ENCODE measurements around the gene TAOK3.

Gene TAOK3

GRCh38 chr12:118391836-118392235 lies 19.1 kb upstream of the TAOK3 start:
- no peak overlapping the region for H3K4me3 ChIP-seq (ENCODE audit: low read depth, low read length)
- TF ChIP-seq CTCF (IDR thresholded peaks at IDR 0.05; ENCODE audit: low read depth, low read length) = no peak
- TF ChIP-seq POLR2A (IDR thresholded peaks at IDR 0.05; ENCODE audit: extremely low read depth, insufficient read length) = no peak
- no peak for TF ChIP-seq MYC (IDR thresholded peaks at IDR 0.05; ENCODE audit: low read depth, low read length)
- TF ChIP-seq MAX (IDR thresholded peaks at IDR 0.05; ENCODE audit: low read depth, low read length) = no peak
- no peak for DNase-seq (ENCODE audit: low read depth)

- H3K4me3 ChIP-seq (ENCODE audit: low read depth, low read length) = no peak overlapping the region
- TF ChIP-seq POLR2A (IDR thresholded peaks at IDR 0.05; ENCODE audit: extremely low read depth, insufficient read length) = no peak
- TF ChIP-seq MAX (IDR thresholded peaks at IDR 0.05; ENCODE audit: low read depth, low read length) = no peak
- no peak for TF ChIP-seq MYC (IDR thresholded peaks at IDR 0.05; ENCODE audit: low read depth, low read length)
- TF ChIP-seq CTCF (IDR thresholded peaks at IDR 0.05; ENCODE audit: low read depth, low read length) = no peak
- DNase-seq (ENCODE audit: low read depth) = no peak
These were observed 18.7 kb upstream of the TAOK3 start for GRCh38 chr12:118391424-118391823.

GRCh38 chr12:118377884-118378470 lies 5.3 kb upstream of the TAOK3 start:
- TF ChIP-seq MYC (IDR thresholded peaks at IDR 0.05; ENCODE audit: low read depth, low read length) = no peak
- peak; percentile 94 for TF ChIP-seq CTCF (IDR thresholded peaks at IDR 0.05; ENCODE audit: low read depth, low read length)
- DNase-seq (ENCODE audit: low read depth) = peak; percentile 84
- H3K4me3 ChIP-seq (ENCODE audit: low read depth, low read length) = peak overlapping the region; percentile 92

GRCh38 chr12:118377021-118377883 lies 4.5 kb upstream of the TAOK3 start:
- H3K4me3 ChIP-seq (ENCODE audit: low read depth, low read length) = peak overlapping the region; percentile 92
- DNase-seq (ENCODE audit: low read depth) = peak; percentile 43
- TF ChIP-seq MYC (IDR thresholded peaks at IDR 0.05; ENCODE audit: low read depth, low read length) (no peak), MAX (IDR thresholded peaks at IDR 0.05; ENCODE audit: low read depth, low read length) (no peak), CTCF (IDR thresholded peaks at IDR 0.05; ENCODE audit: low read depth, low read length) (no peak), POLR2A (IDR thresholded peaks at IDR 0.05; ENCODE audit: extremely low read depth, insufficient read length) (no peak)

- DNase-seq (ENCODE audit: low read depth) = peak; percentile 91
- TF ChIP-seq CTCF (IDR thresholded peaks at IDR 0.05; ENCODE audit: low read depth, low read length) = peak; percentile 98
- peak; percentile 28; the same call in 1 of the 2 replicates for TF ChIP-seq MAX (IDR thresholded peaks at IDR 0.05; ENCODE audit: low read depth, low read length)
- TF ChIP-seq MYC (IDR thresholded peaks at IDR 0.05; ENCODE audit: low read depth, low read length) = no peak
- TF ChIP-seq POLR2A (IDR thresholded peaks at IDR 0.05; ENCODE audit: extremely low read depth, insufficient read length) = peak; percentile 43
- H3K4me3 ChIP-seq (ENCODE audit: low read depth, low read length) = peak within 1 kb of the TSS; percentile 92
These were observed 3.6 kb upstream of the TAOK3 start, which contains the start of gene SUDS3 for GRCh38 chr12:118376089-118377020. SUDS3 (plus strand) TSS chr12:118376555; CDS start chr12:118376692, 137 bp downstream.
